Measurements from ENCODE around the gene TMEM156. TPM values are rescaled to one million over a fixed set of nuclear protein-coding genes. Genes with fewer than 3 reads are reported as not detected.

The TMEM156 gene
- total RNA-seq, 2 experiments from 2014 or later, result 14.0 to 14.9 TPM

DNA sequence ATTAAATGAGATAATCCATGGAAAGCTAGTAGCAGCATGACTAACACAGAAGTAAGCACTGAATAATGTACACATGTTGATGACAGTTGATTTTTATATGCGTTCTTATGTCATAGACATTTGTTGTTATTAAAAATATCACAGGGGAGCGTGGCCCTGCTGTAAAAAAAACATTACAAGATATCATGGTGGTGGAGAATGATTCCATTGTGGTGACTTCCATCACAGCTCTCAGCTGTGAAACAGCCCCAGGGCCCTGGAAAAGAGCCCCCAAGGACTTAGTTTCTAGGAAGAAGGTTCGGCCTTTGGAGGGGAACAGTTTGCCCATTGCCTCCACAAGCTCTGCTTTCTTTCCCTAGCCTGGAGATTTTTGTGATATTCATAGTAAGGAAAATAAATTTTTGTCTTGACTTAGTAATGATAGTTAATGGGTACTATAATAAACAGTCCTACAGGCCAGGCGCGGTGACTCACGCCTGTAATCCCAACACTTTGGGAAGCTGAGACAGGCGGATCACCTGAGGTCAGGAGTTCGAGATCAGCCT is 114.7 kb downstream of the TMEM156 start:
- DNase-seq (no peak), ATAC-seq (ENCODE audit: low read depth) (no peak)
- Mint-ChIP-seq H3K4me3 (no peak overlapping the region), H3K27me3 (no peaks in the 10 kb centered on the region), H3K27ac (no peak overlapping the region), H3K9me3 (no peaks in the 10 kb centered on the region), H3K4me1 (peaks cover 17% of the 10 kb centered on the region), H3K36me3 (no peaks in the 10 kb centered on the region)
- POLR2A ChIA-PET, result interaction anchor here (1.1 kb wide), 1 partner anchor 447 kb away, joined by 3 read pairs; no protein-coding TSS in a partner anchor

Other genes with a start within 250 kb of the TMEM156 start
- under 1 TPM; 0.25 to 0.26 TPM for gene TLR10, start 249.4 kb downstream of the TMEM156 start, total RNA-seq
- 10 to 100 TPM; 14.9 to 17.2 TPM for gene TLR1, start 227.6 kb downstream of the TMEM156 start, total RNA-seq
- gene TLR6, start 175.6 kb downstream of the TMEM156 start, total RNA-seq, result 1 to 10 TPM; 4.8 to 5.9 TPM
- gene FAM114A1, start 164.6 kb downstream of the TMEM156 start, total RNA-seq, result under 1 TPM; 0.33 to 0.34 TPM
- gene KLHL5, start 29.8 kb upstream of the TMEM156 start, total RNA-seq, result 10 to 100 TPM; 16.4 to 18.3 TPM
- gene WDR19, start 150.1 kb upstream of the TMEM156 start, total RNA-seq, result 10 to 100 TPM; 14.2 to 21.0 TPM

Data from activated naive CD8-positive, alpha-beta T cell treated with anti-CD3 and anti-CD28 coated beads, Interleukin-2, amount 10 ng/mL, durations not matched to agents 7 days and 5 days (primary cell).